Tongue (tissue), 2 donors: ENCODE results near the gene PROSER1. TPM values are rescaled to one million over a fixed set of nuclear protein-coding genes. Genes with fewer than 3 reads are reported as not detected.
"Not testable (repeated sequence)": the region's sequence is repeated elsewhere in the genome, so short reads cannot be mapped to it uniquely, and the experiment has no call there.

ENCODE experiments used
- DNase-seq: peaks from one replicate; pipeline ENCODE4 v3.0.0-alpha.2; 2015
- total RNA-seq: library from RNA; depleted of rRNA; stranded (reverse); fragments of >200 nt; gene quantifications from one replicate; pipeline ENCODE4 v1.2.3, GENCODE V29; 2014

Gene PROSER1
- total RNA-seq, 1 donor from 2014 or later: 34.0 TPM

DNA sequence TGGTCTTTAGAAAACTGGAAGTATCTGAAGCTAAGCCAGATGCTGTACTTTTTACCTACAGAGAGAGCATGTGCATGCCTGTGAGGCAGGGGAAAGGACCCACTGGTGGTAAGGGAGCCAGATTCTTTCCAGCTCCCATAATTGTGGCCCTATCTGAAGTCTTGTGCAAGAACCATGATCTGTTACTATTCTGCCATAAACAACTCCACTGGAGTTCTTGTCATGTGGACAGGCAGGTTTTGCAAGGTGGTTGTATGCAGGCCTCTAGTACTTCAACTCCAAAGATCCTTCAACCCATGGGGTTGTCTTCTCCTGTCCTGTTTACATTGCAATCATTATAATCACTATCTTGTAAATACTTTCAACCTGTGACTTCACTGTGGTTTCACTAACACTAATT is 14.1 kb downstream of the PROSER1 start:
- no peak for DNase-seq

DNA sequence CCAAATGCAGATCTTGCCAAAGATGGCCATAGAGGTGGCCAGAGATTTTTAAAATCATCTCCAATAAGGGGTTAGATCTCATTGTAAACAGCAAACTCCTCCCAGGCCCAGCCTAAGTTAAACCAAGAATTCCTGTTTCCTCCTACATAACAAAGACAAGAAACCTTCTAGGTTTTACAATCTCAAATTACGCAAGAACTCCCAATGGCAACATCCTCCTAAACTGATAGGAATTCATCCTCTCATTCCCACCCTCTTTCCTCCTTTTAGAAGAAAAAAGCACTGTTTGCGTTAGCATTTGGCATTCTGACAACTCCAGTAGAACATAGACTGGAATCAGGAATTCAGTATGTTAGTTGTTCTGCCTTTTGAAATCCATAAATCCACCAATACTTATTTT is 14.6 kb downstream of the PROSER1 start:
- no peak for DNase-seq

DNA sequence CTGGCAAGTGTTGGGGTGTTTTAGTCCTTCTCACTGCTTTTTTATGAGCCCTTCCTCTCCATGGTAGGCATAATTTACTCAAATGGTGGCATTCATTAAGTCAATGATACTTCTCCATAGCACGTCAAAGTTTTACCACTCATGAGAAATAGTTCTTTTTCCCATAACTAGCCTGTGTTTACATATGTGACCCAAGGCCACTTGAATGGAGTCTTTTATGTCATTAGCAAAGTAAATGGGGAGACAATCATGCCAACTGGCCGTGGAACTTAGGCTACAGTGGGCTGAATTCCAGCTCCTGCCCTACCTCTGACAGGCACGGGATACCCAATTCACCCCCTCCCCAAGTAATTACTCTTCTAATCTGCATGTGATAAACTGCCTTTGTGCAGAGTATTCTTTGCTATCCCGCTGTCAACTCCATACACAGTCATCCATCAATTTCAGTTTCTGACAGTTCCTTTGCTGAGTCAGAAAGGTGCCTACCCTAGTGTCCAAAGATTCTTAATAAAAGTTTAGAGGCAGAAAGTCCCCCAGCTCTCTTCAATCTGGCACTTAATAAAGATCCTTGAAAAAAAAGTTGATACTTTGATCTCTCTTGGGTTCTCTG is 16.9 kb downstream of the PROSER1 start:
- no peak for DNase-seq

DNA sequence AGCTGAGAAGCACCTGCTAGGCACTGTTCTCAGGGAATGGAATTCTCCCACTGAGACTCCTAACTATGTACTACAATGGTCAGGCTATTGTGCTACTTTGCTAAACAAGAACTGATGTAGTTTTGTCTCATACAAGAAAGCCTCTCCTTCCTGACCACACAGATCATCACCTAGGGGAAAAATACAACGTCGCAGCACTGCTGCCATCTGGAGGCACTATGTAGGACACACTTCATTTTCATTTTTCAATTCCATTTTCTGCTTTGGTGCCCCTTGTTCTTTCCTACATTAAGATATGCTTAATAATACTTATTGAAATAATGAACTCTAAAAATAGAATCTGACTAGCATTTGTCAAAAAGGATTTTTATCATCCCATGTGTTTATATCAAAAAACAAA is 21.1 kb downstream of the PROSER1 start:
- DNase-seq: peak; percentile 56

DNA sequence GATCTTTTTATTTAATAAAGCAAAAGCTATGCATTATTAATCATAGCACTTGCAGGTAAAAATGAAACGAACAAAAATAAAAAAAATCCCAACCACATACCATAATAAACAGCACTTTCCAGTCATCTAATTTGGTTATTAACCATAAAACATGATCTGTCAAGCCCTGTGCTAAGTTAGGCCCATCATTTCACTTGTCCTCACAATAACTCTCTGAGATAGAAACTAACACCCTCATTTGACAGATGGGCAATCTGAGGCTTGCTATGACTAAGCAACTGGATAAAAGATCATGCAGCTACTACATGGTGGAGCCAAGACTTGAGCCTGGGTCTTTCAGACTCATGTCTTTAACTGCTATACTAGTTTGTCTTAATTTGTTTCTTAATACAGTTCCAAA is 21.8 kb downstream of the PROSER1 start:
- DNase-seq: no peak

- DNase-seq: no peak
Measured at GRCh38 chr13:39013462-39013861, 24.4 kb downstream of the PROSER1 start.

GRCh38 chr13:39012608-39013007 is 25.3 kb downstream of the PROSER1 start:
- DNase-seq: no peak

- DNase-seq: not testable (repeated sequence)
Measured at GRCh38 chr13:39006371-39007111, 31.3 kb downstream of the PROSER1 start.

DNA sequence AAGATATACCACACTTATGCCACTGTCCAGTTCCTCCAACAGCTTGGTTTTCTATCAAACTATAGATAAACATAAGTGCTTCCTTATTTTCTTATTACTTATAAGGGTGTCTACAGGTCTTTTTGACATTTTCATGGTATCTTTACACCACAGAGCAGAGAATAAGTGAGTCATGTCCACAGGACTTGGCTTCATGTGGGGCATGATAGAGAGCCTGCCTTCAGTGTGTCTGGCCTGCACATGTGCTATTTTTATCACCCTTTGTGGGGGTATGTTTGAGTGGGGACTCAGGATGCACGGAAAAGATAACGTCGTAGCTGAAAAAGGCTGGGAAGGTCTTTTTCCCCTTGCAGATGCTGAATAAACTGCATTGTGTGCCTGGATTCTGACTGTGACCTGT is 39.1 kb downstream of the PROSER1 start:
- no peak for DNase-seq

DNA sequence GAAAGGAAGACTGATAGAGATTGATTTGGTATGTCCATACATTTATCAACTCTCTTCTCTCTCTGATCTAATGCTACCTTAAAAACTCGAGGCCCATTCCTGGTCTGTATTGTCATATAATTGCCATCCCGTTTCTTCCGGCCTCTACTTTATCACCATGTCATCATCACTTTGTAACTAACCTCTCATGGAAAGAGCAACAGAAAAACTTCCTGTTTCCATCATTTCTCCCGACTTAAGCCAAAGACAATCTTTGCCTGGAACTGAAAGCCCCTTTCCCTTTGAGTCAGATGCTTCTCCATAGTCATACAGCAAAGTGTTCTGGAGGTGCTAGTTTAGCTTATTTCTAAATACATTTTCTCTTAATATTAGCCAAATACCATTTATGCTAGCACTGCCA is 44.5 kb downstream of the PROSER1 start:
- DNase-seq: no peak

DNA sequence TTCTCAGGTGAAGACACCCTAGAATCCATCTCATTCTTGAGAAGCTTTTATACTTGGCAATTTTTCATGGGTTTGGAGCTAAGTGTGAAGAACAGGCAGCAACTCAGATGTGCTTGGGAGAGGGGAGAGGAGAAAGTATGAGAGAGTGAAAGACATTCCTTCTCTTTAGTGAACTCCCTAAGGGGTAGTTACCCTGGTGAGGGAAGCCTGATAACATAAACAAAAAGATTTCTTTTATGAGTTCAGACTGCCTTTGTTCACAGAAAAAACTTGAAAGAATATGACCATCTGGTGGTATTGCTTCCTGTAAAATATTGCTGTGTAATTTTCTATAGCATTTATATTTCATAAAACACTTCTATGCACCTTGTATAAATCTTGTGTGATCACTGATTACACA is 47.2 kb downstream of the PROSER1 start, which contains the start of gene STOML3:
TSS of gene STOML3 (minus strand) at position 139 of the 400 bp plus-strand sequence. CDS start at position 29, 110 bp downstream.
- peak; percentile 19 for DNase-seq

- peak; percentile 18 for DNase-seq
Measured at GRCh38 chr13:38981096-38981495, 56.8 kb downstream of the PROSER1 start.

- peak; percentile 47 for DNase-seq
Measured at GRCh38 chr13:38980750-38981078, 57.2 kb downstream of the PROSER1 start.

- peak; percentile 96 for DNase-seq
Measured at GRCh38 chr13:38979891-38980749, 57.8 kb downstream of the PROSER1 start.

GRCh38 chr13:38970380-38971051 is 67.4 kb downstream of the PROSER1 start:
- peak; percentile 9 for DNase-seq

- DNase-seq: no peak
Measured at GRCh38 chr13:38969187-38969586, 68.7 kb downstream of the PROSER1 start.

GRCh38 chr13:38967446-38967845 is 70.4 kb downstream of the PROSER1 start:
- no peak for DNase-seq

DNA sequence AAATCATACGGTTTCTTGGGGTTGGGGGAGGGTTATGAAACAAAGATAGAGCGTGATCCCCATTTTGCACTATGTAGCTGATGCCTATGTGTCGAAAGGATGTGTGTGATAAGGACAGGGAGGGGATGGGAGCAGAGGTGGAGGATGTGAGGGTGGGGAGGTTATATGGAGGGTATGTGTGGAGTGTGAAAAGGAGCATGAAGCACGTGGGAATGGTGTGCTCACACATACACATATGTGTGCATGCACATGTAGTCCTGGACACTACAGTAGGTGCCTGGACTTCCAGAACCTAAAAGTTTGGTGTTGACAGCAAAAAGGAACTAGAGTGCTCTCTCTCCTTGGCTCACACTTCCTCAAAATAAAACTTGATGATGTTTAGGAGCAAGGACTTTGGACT is 72.6 kb downstream of the PROSER1 start:
- DNase-seq: no peak

- DNase-seq: no peak
Measured at GRCh38 chr13:38960175-38960574, 77.7 kb downstream of the PROSER1 start.
